Vagina (tissue), 2 donors: ENCODE data around the gene CCDC9. TPM values are rescaled to one million over a fixed set of nuclear protein-coding genes. Genes with fewer than 3 reads are reported as not detected.
"Not testable (repeated sequence)": the region's sequence is repeated elsewhere in the genome, so short reads cannot be mapped to it uniquely, and the experiment has no call there.

Source experiments
- DNase-seq, 2 donors: peaks; one replicate each; pipeline ENCODE4 v3.0.0-alpha.2; 2017; ENCODE audit errors: extremely low spot score in 2 of 2
- H3K27ac ChIP-seq: fragments of 200-600 bp; sonication (generic); one replicate; pipeline ENCODE4 v1.5.1; 2019
- H3K27me3 ChIP-seq: fragments of 200-600 bp; sonication (generic); one replicate; pipeline ENCODE4 v1.5.1; 2019
- H3K36me3 ChIP-seq, 2 donors: fragments of 200-600 bp; sonication (generic); one replicate each; pipeline ENCODE4 v1.5.1; 2017 to 2019
- H3K4me1 ChIP-seq: fragments of 200-600 bp; sonication (generic); one replicate; pipeline ENCODE4 v1.5.1; 2019
- H3K4me3 ChIP-seq, 2 donors: fragments of 200-600 bp; sonication (generic); 1 replicate in 1 of 2; 2 replicates in 1 of 2; pipeline ENCODE4 v1.5.1; 2016 to 2019
- H3K9me3 ChIP-seq: fragments of 200-600 bp; sonication (generic); one replicate; pipeline ENCODE4 v1.5.1; 2019
- POLR2A ChIP-seq, 2 donors: fragments of 450-650 bp; IDR thresholded peaks; one replicate each; pipeline ENCODE4 v1.6.1; 2017; ENCODE audit warnings: antibody characterized with exemption in 2 of 2, mild to moderate bottlenecking in 2 of 2, moderate library complexity in 2 of 2
- POLR2AphosphoS5 ChIP-seq, 2 donors: sonication (generic); formaldehyde crosslinking; IDR thresholded peaks; one replicate each; pipeline ENCODE4 v1.9.0; 2017; ENCODE audit warnings: antibody characterized with exemption in 2 of 2, mild to moderate bottlenecking in 2 of 2, low read depth in 1 of 2; ENCODE audit not compliant: insufficient read depth in 1 of 2
- intact Hi-C: fragments of 100-400 bp; cut with DNase I; formaldehyde crosslinking; loops from one replicate; pipeline ENCODE4 v1.15.1; 2023
- total RNA-seq: library from RNA; depleted of rRNA; stranded (reverse); fragments of >200 nt; gene quantifications from one replicate; pipeline ENCODE4 v1.2.3, GENCODE V29; 2016
- TF ChIP-seq, protein P1 (sequence below), 3 experiments: fragments of 450-650 bp in 2 of 3; fragments of 200-600 bp in 1 of 3; sonication (generic) in 1 of 3; IDR thresholded peaks; one replicate each; pipeline ENCODE4 v1.5.1; 2017 to 2019; ENCODE audit warnings: antibody characterized with exemption in 3 of 3, mild to moderate bottlenecking in 2 of 3, moderate library complexity in 2 of 3

CCDC9 gene
- total RNA-seq, 1 donor from 2014 or later: 19.2 TPM

DNA sequence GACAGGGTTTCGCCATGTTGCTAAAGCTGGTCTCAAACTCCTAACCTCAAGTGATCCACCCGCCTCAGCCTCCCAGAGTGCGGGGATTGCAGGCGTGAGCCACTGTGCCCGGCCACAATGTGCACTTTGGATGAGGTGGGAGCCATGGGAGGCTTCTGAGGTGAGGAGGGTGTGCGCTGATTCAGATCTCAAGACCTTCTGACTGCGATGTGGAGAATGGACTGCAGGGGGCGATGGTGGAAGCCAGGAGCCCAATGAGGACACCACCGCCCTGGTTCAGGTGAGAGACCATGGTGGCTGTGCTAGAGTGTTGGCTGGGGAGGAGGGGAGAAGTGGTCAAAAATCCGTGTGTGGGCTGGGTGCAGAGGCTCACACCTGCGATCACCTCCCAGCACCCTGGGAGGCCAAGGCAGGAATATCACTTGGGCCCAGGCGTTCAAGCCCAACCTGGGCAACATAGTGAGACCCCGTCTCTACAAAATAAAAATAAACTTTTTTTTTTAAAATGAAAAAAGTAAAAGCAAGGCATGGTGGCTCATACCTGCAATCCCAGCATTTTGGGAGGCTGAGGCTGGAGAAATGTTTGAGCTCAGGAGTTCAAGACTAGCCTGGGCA lies 24.0 kb downstream of the CCDC9 start:
- intact Hi-C loops: no loop called here
- H3K9me3 ChIP-seq: no peaks in the 10 kb centered on the region
- H3K4me1 ChIP-seq: peaks cover 28% of the 10 kb centered on the region
- no peak for DNase-seq
- no peaks in the 10 kb centered on the region for H3K27me3 ChIP-seq
- H3K27ac ChIP-seq: no peak overlapping the region
- H3K36me3 ChIP-seq: no peaks in the 10 kb centered on the region
- TF ChIP-seq POLR2A (IDR thresholded peaks at IDR 0.05): no peak
- no peak for TF ChIP-seq POLR2AphosphoS5 (IDR thresholded peaks at IDR 0.05; ENCODE audit: insufficient read depth in 1 of 2, low read depth in 1 of 2)
- TF ChIP-seq, protein P1, sequence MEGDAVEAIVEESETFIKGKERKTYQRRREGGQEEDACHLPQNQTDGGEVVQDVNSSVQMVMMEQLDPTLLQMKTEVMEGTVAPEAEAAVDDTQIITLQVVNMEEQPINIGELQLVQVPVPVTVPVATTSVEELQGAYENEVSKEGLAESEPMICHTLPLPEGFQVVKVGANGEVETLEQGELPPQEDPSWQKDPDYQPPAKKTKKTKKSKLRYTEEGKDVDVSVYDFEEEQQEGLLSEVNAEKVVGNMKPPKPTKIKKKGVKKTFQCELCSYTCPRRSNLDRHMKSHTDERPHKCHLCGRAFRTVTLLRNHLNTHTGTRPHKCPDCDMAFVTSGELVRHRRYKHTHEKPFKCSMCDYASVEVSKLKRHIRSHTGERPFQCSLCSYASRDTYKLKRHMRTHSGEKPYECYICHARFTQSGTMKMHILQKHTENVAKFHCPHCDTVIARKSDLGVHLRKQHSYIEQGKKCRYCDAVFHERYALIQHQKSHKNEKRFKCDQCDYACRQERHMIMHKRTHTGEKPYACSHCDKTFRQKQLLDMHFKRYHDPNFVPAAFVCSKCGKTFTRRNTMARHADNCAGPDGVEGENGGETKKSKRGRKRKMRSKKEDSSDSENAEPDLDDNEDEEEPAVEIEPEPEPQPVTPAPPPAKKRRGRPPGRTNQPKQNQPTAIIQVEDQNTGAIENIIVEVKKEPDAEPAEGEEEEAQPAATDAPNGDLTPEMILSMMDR (IDR thresholded peaks at IDR 0.05): no peak
- H3K4me3 ChIP-seq: no peak overlapping the region

- Histone ChIP-seq H3K4me1 (peaks cover 11% of the 10 kb centered on the region), H3K4me3 (no peak overlapping the region), H3K27ac (no peak overlapping the region), H3K9me3 (no peaks in the 10 kb centered on the region), H3K27me3 (no peaks in the 10 kb centered on the region), H3K36me3 (no peaks in the 10 kb centered on the region)
- no peak for TF ChIP-seq POLR2AphosphoS5 (IDR thresholded peaks at IDR 0.05; ENCODE audit: insufficient read depth in 1 of 2, low read depth in 1 of 2)
- TF ChIP-seq, protein P1 (IDR thresholded peaks at IDR 0.05): no peak
- no peak for TF ChIP-seq POLR2A (IDR thresholded peaks at IDR 0.05)
- intact Hi-C loops: no loop called here
- no peak for DNase-seq
Observed at GRCh38 chr19:47283405-47284059, 27.2 kb downstream of the CCDC9 start.

GRCh38 chr19:47284324-47284899 lies 28.1 kb downstream of the CCDC9 start:
- no peaks in the 10 kb centered on the region for H3K36me3 ChIP-seq
- H3K27me3 ChIP-seq: no peaks in the 10 kb centered on the region
- H3K9me3 ChIP-seq: no peaks in the 10 kb centered on the region
- TF ChIP-seq POLR2AphosphoS5 (IDR thresholded peaks at IDR 0.05; ENCODE audit: insufficient read depth in 1 of 2, low read depth in 1 of 2): no peak
- TF ChIP-seq, protein P1 (IDR thresholded peaks at IDR 0.05): peak; percentile 83 to 89 (median 84)
- TF ChIP-seq POLR2A (IDR thresholded peaks at IDR 0.05): no peak
- H3K4me3 ChIP-seq: no peak overlapping the region
- peaks cover 10% of the 10 kb centered on the region for H3K4me1 ChIP-seq
- no peak for DNase-seq
- intact Hi-C loops: no loop called here
- no peak overlapping the region for H3K27ac ChIP-seq

GRCh38 chr19:47296036-47296435 lies 39.7 kb downstream of the CCDC9 start:
- Histone ChIP-seq H3K27me3 (no peaks in the 10 kb centered on the region), H3K36me3 (no peaks in the 10 kb centered on the region), H3K9me3 (no peaks in the 10 kb centered on the region), H3K4me3 (no peak overlapping the region), H3K27ac (no peak overlapping the region), H3K4me1 (no peaks in the 10 kb centered on the region)
- no peak for DNase-seq
- intact Hi-C loops: loop anchor here (10.0 kb wide), 1 partner anchor 129 kb away; no protein-coding TSS in a partner anchor
- TF ChIP-seq POLR2AphosphoS5 (IDR thresholded peaks at IDR 0.05; ENCODE audit: insufficient read depth in 1 of 2, low read depth in 1 of 2) (no peak), POLR2A (IDR thresholded peaks at IDR 0.05) (no peak)
- TF ChIP-seq, protein P1 (IDR thresholded peaks at IDR 0.05): peak; percentile 42 to 65 (median 63)

GRCh38 chr19:47300867-47301266 lies 44.5 kb downstream of the CCDC9 start:
- intact Hi-C loops: loop anchor here (10.0 kb wide), 1 partner anchor 84 kb away; no protein-coding TSS in a partner anchor
- H3K36me3 ChIP-seq, H3K4me3 ChIP-seq, H3K9me3 ChIP-seq, H3K4me1 ChIP-seq, DNase-seq, H3K27ac ChIP-seq, H3K27me3 ChIP-seq: not testable (repeated sequence)
